A549 (cell line): Measurements from ENCODE around the gene KLHDC8A.

ENCODE experiments used
- CBX2 ChIP-seq: fragments of 200-600 bp; sonication (generic); IDR thresholded peaks from 2 replicates; pipeline ENCODE4 v1.6.1; 2016; ENCODE audit warnings: low read depth, mild to moderate bottlenecking, borderline replicate concordance
- CHD2 ChIP-seq: fragments of 150-350 bp; IDR thresholded peaks from 2 replicates; pipeline ENCODE4 v1.6.1; 2014; ENCODE audit warnings: low read length; ENCODE audit not compliant: partially characterized antibody
- CTCF ChIP-seq: fragments of >200 bp; sonication (Bioruptor Twin); formaldehyde crosslinking; IDR thresholded peaks from 3 replicates; pipeline ENCODE4 v1.5.1; 2016
- EP300 ChIP-seq, 2 experiments: fragments of >200 bp; sonication (Bioruptor Twin); formaldehyde crosslinking; IDR thresholded peaks; 2 replicates in 1 of 2; 3 replicates in 1 of 2; pipeline ENCODE4 v1.6.1; 2016 to 2017
- FOSL2 ChIP-seq, 2 experiments: fragments of 450-650 bp in 1 of 2; fragments of >200 bp in 1 of 2; sonication (Bioruptor Twin) in 1 of 2; formaldehyde crosslinking; IDR thresholded peaks; 2 replicates each; pipeline versions ENCODE4 v1.5.0 to v1.6.1; 2016 to 2020; ENCODE audit warnings: mild to moderate bottlenecking in 1 of 2, moderate library complexity in 1 of 2
- HMGXB4 ChIP-seq: fragments of 250-450 bp; sonication (Bioruptor Pico); IDR thresholded peaks from 2 replicates; pipeline ENCODE4 v1.5.0; 2021; ENCODE audit warnings: mild to moderate bottlenecking, moderate library complexity, borderline replicate concordance
- MAFK ChIP-seq: fragments of 450-650 bp; IDR thresholded peaks from 2 replicates; pipeline ENCODE4 v1.6.1; 2014; ENCODE audit not compliant: partially characterized antibody
- MAX ChIP-seq: IDR thresholded peaks from 2 replicates; pipeline ENCODE4 v1.6.1; 2012
- MYC ChIP-seq: IDR thresholded peaks from 2 replicates; pipeline ENCODE4 v1.6.1; 2012; ENCODE audit warnings: mild to moderate bottlenecking, inconsistent platforms, low read length, improper control_type of control experiment, borderline replicate concordance
- PHF8 ChIP-seq: fragments of 200-600 bp; sonication (generic); IDR thresholded peaks from 2 replicates; pipeline ENCODE4 v1.6.1; 2016; ENCODE audit warnings: low read depth, mild to moderate bottlenecking, antibody characterized with exemption, moderate library complexity, borderline replicate concordance
- POLR2A ChIP-seq: IDR thresholded peaks from 2 replicates; pipeline ENCODE4 v1.6.1; 2012; ENCODE audit warnings: mild to moderate bottlenecking, low read length
- RAD21 ChIP-seq, 2 experiments: fragments of >200 bp in 1 of 2; sonication (Bioruptor Twin) in 1 of 2; formaldehyde crosslinking in 1 of 2; IDR thresholded peaks in 1 of 2; conservative IDR thresholded peaks in 1 of 2; 2 replicates in 1 of 2; 3 replicates in 1 of 2; pipeline ENCODE4 v1.6.1; 2012 to 2018; ENCODE audit warnings: inconsistent platforms in 1 of 2

- no peak for TF ChIP-seq POLR2A
- TF ChIP-seq MYC, result no peak
- no peak for TF ChIP-seq PHF8
- no peak for TF ChIP-seq CTCF
- no peak for TF ChIP-seq EP300 (IDR thresholded peaks at IDR 0.05)
- TF ChIP-seq CHD2, result no peak
- no peak for TF ChIP-seq FOSL2 (IDR thresholded peaks at IDR 0.05)
- TF ChIP-seq FOSL2 (CRISPR knock-in tag; IDR thresholded peaks at IDR 0.05), result no peak
- TF ChIP-seq RAD21 (conservative IDR thresholded peaks at IDR 0.05 in 1 of 2, IDR thresholded peaks at IDR 0.05 in 1 of 2), result no peak
- TF ChIP-seq MAFK, result peak; percentile 42
- TF ChIP-seq HMGXB4 (CRISPR knock-in tag), result no peak
- 0 out of 2 replicates have a peak, but pooled peaks have one; percentile 13 for TF ChIP-seq MAX
- TF ChIP-seq CBX2, result no peak
Observed at GRCh38 chr1:205319081-205320018, 37.4 kb downstream of the KLHDC8A start.
